Activated CD4-positive, alpha-beta T cell treated with anti-CD3 and anti-CD28 coated beads, Interleukin-2, amount 50 U/mL, for 4 hours (primary cell): ENCODE measurements around the gene NFAM1.

Source experiments
- DNase-seq, 2 experiments: peaks; one replicate each; pipeline ENCODE4 v3.0.0-alpha.2; 2020

NFAM1 gene

GRCh38 chr22:42432020-42432596 lies at the start of gene NFAM1:
NFAM1 (minus strand) TSS chr22:42432403; CDS start chr22:42432357, 46 bp downstream.
- DNase-seq = no peak

GRCh38 chr22:42475122-42475521 lies 42.9 kb upstream of the NFAM1 start:
- DNase-seq = no peak

GRCh38 chr22:42473484-42474193 lies 41.4 kb upstream of the NFAM1 start:
- DNase-seq = no peak

GRCh38 chr22:42472671-42473070 lies 40.5 kb upstream of the NFAM1 start:
- no peak for DNase-seq

GRCh38 chr22:42471441-42471840 lies 39.2 kb upstream of the NFAM1 start:
- DNase-seq = no peak

GRCh38 chr22:42470366-42471082 lies 38.3 kb upstream of the NFAM1 start:
- no peak for DNase-seq

- no peak for DNase-seq
Observed at GRCh38 chr22:42468841-42469240, 36.6 kb upstream of the NFAM1 start.

- DNase-seq = no peak
Observed at GRCh38 chr22:42462016-42462415, 29.8 kb upstream of the NFAM1 start.

GRCh38 chr22:42461511-42461910 lies 29.3 kb upstream of the NFAM1 start:
- DNase-seq = no peak

GRCh38 chr22:42459287-42460063 lies 27.3 kb upstream of the NFAM1 start:
- DNase-seq = no peak

- DNase-seq = no peak
Observed at GRCh38 chr22:42452916-42453315, 20.7 kb upstream of the NFAM1 start.

- no peak for DNase-seq
Observed at GRCh38 chr22:42452456-42452855, 20.3 kb upstream of the NFAM1 start.

- DNase-seq = no peak
Observed at GRCh38 chr22:42451499-42452145, 19.4 kb upstream of the NFAM1 start.

GRCh38 chr22:42450862-42451261 lies 18.7 kb upstream of the NFAM1 start:
- no peak for DNase-seq

GRCh38 chr22:42446151-42446550 lies 13.9 kb upstream of the NFAM1 start:
- DNase-seq = no peak

- peak; percentile 75 to 81 for DNase-seq
Observed at GRCh38 chr22:42444077-42444904, 12.1 kb upstream of the NFAM1 start.

GRCh38 chr22:42443240-42444076 lies 11.3 kb upstream of the NFAM1 start:
- no peak for DNase-seq

GRCh38 chr22:42442748-42443147 lies 10.5 kb upstream of the NFAM1 start:
- no peak for DNase-seq

GRCh38 chr22:42440728-42441127 lies 8.5 kb upstream of the NFAM1 start:
- DNase-seq = no peak

GRCh38 chr22:42439821-42440674 lies 7.8 kb upstream of the NFAM1 start:
- no peak for DNase-seq
